ENCODE results near the gene SLC15A4.

DNA sequence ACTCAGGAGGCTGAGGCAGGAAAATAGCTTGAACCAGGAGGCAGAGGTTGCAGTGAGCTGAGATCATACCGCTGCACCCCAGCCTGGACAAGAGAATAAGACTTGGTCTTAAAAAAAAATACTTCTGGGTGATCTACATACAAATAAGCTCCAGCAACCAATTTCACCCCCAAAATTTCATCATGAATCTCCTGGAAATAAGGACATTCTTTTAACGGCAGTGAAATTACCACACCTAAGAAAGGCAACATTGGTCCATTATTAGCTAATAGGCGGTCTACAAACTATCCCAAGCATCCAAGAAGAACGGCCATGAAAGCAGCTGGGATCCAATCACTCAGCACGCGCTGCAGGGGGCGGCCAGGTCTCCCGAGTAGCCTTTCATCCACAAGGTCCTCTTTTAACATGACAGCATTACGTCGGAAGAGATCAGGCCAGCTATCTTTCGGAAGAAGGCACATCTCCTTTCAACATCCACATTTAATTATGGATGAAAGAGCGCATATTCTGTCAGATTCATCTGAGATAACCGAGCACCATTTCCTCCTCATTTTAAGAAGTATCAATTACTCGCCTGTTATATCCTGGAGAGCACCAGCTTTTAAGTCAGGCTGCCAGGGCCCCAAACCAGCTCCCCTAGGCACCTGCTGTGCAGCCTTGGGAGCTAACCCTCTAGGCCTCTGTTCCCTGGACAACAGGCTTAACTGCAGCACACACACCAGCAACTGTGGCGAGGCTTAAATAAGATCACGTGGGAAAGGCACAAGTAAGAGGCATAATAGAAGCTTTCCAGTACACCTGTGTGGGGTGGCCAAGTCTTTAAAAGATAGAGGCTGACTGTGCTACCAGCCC is 4.2 kb downstream of the SLC15A4 start:
- TF ChIP-seq, protein P1, sequence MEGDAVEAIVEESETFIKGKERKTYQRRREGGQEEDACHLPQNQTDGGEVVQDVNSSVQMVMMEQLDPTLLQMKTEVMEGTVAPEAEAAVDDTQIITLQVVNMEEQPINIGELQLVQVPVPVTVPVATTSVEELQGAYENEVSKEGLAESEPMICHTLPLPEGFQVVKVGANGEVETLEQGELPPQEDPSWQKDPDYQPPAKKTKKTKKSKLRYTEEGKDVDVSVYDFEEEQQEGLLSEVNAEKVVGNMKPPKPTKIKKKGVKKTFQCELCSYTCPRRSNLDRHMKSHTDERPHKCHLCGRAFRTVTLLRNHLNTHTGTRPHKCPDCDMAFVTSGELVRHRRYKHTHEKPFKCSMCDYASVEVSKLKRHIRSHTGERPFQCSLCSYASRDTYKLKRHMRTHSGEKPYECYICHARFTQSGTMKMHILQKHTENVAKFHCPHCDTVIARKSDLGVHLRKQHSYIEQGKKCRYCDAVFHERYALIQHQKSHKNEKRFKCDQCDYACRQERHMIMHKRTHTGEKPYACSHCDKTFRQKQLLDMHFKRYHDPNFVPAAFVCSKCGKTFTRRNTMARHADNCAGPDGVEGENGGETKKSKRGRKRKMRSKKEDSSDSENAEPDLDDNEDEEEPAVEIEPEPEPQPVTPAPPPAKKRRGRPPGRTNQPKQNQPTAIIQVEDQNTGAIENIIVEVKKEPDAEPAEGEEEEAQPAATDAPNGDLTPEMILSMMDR (IDR thresholded peaks at IDR 0.05; ENCODE audit: insufficient read depth, low read depth, low read length) = no peak
- no peak for TF ChIP-seq EZH2 (IDR thresholded peaks at IDR 0.05; ENCODE audit: insufficient read depth, low read length)

Measured in astrocyte (in vitro differentiated cells and primary cell).